Right renal cortex interstitium (tissue), 3 donors: ENCODE results near the gene MXRA5. TPM values are rescaled to one million over a fixed set of nuclear protein-coding genes. Genes with fewer than 3 reads are reported as not detected.
"Not testable (repeated sequence)": the region's sequence is repeated elsewhere in the genome, so short reads cannot be mapped to it uniquely, and the experiment has no call there.

Experiments used
- DNase-seq, 3 donors: peaks; one replicate each; pipeline ENCODE4 v3.0.0-alpha.2; 2013; ENCODE audit warnings: low read depth in 3 of 3, low spot score in 2 of 3
- polyA plus RNA-seq, 3 donors: library from polyadenylated mRNA; unstranded; fragments of 120-200 nt; gene quantifications; one replicate each; pipeline ENCODE4 v1.2.1, GENCODE V29; 2013; ENCODE audit not compliant: insufficient read length in 3 of 3

Gene MXRA5
- polyA plus RNA-seq, 3 donors = 8.2 to 8.8 (median 8.6) TPM

GRCh38 chrX:3345281-3346191, 916 bp downstream of the MXRA5 start:
- no peak for DNase-seq

DNA sequence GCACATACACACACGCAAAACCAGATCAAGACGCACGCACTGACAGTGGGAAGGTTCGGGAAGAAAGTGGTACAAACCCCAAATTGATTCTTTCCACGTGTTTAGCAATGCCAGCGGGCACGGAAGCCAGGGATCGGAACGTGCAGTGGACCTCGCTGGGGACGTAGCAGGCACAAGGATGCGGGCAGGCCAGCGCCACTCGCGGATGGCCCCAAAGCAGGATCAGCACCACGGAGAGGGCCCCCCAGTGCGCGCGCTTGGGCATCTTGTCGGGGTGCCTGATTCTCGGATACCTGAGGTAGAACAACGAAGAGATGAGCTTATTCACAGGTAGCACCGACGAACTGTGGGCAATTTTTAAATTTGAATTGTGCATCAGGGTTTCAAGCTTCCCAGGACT, 2.9 kb downstream of the MXRA5 start:
- DNase-seq = not testable (repeated sequence)

DNA sequence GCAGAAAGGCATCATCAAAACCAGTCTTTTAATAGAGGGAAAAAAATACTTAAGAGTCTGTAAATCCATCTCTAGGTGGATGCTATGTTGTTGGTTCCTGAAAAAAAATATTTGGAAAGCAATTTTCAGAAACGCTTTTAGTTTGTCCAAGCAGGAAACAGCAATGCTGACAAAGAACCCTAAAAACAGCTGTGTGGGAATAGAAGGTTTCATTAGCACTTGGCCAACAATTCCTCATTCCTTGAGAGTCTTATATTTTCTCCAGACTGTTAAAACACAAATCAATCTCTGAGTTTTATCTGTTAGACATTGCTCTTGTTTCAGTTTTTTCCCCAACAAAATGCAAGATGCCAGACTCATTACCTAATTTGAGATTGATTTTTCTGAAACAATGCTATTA, 6.4 kb downstream of the MXRA5 start:
- DNase-seq = no peak

DNA sequence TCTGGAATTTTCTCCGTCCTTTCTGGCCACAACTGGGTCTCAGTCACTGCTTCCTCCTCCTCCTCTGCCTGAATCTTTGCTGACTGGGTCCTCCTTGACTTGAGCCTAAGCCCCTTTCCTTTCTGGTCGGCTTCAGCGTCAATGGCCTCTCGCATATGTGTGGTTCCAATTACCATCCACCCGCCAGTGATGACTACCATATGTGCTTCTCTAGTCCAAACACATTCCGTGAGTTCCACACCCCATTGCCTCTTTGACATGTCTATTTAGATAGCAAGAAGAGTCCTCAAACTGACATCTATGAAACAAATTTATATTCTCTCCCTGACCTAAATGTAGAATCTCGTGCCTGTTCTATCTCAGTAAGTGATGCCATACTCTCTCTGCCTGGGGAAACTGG, 19.8 kb downstream of the MXRA5 start:
- no peak for DNase-seq

GRCh38 chrX:3320471-3321046, 25.9 kb downstream of the MXRA5 start:
- DNase-seq = no peak

DNA sequence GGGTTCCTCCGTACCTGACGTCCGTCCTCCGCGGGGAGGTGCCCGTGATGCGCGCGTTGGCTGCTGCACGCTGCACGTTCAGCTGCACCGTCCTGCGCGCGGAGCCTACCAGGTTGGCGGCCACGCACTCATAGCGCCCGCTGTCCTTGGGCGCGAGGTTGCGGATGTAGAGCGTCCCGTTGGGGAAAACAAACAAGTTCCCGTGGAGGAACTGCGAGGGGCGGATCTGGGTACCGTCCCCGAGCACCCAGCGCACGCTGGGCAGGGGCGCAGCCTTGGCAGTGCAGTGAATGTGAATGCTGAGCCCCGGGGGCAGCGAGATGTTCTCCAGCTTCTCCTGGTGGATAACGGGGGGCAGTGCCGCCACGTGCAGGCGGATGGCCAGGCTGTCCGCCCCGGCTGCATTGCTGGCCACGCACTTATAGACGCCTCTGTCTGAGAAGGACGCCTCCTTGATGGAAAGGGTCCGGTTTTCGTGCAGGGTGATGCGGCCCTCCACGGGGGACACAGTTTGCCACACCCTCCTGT, 29.2 kb downstream of the MXRA5 start:
- no peak for DNase-seq

GRCh38 chrX:3312109-3312508, 34.3 kb downstream of the MXRA5 start:
- DNase-seq = no peak

DNA sequence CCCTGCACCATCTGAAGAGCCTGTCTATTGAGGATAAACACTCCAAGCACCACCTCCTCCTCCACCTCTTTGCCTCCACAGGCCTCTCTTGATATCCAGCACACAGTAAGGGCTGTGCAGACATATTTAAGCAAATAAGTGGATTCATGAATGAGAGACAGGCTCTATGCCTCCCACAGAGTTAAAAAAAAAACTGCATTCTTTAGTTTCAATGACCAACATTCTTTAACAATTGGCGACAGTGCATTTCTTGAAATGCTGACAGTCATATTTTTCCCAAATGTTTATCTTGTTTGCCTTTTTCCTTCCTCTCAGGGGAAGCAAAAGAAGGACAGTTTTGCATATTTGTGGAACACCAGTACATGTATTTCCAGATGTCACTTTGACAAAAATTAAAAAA, 38.6 kb downstream of the MXRA5 start:
- DNase-seq = no peak

DNA sequence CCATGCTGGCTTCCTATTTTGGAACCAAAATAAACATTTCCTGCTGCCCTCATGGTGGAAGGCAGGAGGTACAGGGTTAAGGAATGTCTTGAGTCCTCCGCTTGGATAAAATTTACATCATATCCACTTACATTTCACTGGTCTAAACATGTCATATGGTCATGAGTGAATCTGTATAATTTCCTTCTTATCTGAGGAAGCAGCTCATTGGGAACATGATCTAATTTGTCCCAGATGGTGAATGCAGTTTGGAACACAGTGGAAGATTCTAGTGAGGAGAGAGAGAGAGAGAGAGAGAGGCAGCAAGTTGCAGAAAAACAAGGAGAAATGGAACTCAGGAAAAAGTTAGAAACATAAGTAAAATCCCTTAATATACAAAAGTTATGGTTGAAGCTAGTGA, 46.8 kb downstream of the MXRA5 start:
- DNase-seq = no peak

- DNase-seq = no peak
Observed at GRCh38 chrX:3295731-3296130, 50.7 kb downstream of the MXRA5 start.

DNA sequence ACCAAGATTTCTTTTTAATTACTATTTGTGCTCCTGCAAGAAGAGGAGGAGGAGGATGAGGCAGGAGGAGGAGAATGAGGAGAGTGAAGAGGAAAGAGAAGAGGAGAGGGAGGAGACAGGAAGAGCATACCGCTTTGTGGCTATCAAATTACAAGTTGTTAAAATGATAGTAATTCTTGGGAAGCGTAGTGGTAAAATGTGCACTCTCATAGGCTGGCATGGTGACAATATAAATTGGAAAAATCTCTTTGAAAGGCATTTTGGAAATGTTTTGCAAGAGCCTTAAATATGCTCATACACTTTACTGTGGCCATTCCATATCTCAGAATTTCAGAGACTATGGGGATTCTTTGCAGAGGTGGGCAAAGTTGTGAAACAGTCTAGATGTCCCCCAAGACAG, 53.2 kb downstream of the MXRA5 start:
- DNase-seq = no peak

DNA sequence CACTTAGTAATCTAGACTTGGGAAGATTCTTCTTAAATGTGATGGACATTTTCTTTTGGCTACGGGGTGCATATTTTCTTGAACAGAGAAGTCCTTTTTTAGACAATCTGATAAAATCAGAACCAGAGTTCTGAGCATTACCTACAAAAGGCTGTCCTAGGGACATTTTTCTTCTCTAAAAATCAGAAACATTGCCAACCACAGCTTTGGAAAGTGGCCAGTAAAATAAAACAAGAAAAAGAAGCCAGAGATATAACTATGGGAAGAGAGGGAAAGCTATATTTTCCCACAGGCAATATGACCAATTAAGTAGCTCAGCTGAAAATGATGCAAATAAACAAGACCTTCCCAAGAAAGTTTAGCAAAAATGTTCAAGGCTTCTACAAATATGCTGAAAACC, 55.9 kb downstream of the MXRA5 start:
- DNase-seq = no peak

GRCh38 chrX:3286196-3286945, 60.1 kb downstream of the MXRA5 start:
- DNase-seq = no peak

GRCh38 chrX:3280706-3281105, 65.7 kb downstream of the MXRA5 start:
- no peak for DNase-seq

- not testable (repeated sequence) for DNase-seq
Observed at GRCh38 chrX:3273668-3274067, 72.8 kb downstream of the MXRA5 start.

- DNase-seq = no peak
Observed at GRCh38 chrX:3271834-3272186, 74.6 kb downstream of the MXRA5 start.

GRCh38 chrX:3271183-3271833, 75.1 kb downstream of the MXRA5 start:
- DNase-seq = no peak

- DNase-seq = no peak
Observed at GRCh38 chrX:3268829-3269228, 77.6 kb downstream of the MXRA5 start.

- DNase-seq = no peak
Observed at GRCh38 chrX:3263681-3264126, 82.7 kb downstream of the MXRA5 start.

GRCh38 chrX:3262901-3263300, 83.6 kb downstream of the MXRA5 start:
- DNase-seq = no peak
